ENCODE data around the gene NYAP2.

Gene NYAP2

DNA sequence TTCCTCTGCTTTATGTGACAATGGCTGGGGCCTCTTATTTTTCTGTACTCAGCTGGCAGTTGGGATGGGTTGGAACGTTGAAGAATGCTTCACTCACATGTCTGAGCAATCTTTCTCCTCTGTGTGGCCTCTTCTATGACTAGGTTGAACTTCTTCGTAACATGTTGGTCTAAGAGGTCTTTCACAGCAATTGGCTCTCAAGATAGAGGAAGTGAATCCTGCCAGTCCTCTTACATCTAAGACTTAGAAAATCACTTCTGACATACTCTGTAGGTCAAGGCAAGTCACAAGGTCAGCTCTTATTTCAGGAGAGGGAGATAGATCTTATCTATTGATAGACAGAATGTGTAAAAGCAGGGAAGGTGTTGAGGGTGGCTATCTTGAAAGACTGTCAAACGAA lies 174.1 kb downstream of the NYAP2 start:
- DNase-seq: no peak

DNA sequence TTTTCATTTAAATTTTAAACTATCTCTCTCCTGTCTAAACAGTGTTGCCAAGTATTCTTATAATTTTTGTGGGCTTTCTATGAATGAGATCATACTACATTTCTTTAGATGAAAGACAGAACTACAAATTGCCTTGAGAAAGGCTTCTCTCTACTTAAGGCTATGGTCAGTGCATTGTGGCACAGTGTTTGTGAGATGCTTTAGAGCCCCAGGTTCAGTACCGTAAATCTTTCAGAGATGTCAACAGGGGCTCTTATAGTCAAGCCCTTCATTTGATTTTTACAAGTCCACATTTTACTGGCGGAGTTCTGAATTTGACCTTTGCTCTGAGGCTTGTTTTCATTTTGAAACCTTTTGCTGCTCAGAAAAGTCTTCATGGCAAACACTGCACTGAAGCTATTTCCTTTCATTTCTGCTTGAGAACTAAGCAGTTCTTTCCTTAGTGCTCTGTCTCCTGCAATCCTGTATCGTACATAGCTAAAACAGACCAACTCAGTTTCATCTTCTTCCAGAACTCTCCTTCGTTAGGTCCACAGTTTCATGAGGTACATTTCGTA lies 175.2 kb downstream of the NYAP2 start:
- DNase-seq: no peak

DNA sequence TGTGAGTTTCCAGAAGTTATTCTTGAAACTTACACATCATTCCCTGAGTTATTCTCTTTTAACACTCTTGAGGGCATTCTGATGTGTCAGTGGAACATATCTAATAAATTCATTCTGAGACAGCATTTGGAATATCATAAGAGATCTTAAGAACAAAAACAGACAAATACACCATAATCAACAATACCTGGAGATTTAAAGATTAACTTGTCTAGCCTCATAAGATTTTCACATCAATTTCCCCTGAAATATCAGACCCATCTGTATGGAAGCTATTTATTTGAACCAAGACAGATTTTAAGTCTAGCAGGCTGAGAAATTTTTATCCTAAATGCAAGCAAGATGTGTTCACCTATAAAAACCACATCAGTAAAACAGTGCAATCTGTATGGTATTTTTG lies 181.6 kb downstream of the NYAP2 start:
- no peak for DNase-seq

DNA sequence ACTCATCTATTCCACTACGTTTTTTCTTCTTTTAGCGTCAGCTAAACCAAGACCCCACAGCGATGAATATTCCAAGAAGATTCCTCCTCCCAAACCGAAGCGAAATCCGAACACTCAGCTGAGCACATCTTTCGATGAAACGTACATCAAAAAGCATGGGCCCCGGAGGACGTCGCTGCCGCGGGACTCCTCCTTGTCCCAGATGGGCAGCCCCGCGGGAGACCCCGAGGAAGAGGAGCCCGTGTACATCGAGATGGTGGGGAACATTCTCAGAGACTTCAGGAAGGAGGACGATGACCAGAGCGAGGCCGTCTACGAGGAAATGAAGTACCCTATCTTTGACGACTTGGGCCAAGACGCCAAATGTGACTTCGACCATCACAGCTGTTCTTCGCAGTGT lies 182.4 kb downstream of the NYAP2 start:
- no peak for DNase-seq

DNA sequence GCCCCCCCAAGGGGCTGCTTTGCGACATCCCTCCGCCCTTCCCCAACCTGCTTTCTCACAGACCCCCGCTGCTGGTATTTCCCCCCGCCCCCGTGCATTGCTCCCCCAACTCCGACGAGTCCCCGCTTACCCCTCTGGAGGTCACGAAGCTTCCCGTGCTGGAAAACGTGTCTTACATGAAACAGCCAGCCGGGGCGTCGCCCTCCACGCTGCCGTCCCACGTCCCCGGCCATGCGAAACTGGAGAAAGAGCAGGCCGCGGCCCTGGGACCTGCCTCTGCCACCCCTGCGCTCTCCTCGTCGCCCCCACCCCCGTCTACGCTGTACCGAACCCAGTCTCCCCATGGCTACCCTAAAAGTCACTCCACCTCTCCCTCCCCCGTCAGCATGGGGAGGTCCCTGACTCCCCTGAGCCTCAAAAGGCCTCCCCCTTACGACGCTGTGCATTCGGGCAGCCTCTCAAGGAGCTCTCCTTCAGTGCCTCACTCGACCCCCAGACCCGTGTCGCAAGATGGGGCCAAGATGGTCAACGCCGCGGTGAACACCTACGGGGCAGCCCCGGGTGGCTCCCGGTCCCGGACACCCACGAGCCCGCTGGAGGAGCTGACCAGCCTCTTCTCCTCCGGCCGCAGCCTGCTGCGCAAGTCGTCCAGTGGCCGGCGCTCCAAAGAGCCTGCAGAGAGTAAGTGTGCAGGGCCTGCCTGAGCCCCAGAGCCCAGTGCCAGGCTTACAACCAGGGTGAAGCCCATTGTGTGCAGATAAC lies 183.0 kb downstream of the NYAP2 start:
- DNase-seq: no peak

DNA sequence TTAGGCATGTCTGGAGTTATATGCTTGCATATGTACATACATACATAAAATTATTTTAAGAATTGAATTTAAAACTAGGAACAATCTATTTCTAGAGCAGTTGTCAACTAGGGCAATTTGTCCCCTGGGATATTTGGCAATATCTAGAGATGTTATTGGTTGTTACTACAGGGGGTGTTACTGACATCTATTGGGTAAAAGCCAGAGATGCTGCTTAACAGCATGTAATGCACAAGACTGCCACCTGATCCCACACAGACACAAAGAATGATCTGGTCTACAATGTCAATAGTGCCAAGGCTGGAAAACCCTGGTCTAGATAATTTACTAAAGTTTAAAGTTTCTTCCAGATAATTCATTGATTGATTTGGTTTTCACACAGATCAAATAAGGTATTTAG lies 185.3 kb downstream of the NYAP2 start:
- peak; percentile 13 for DNase-seq

DNA sequence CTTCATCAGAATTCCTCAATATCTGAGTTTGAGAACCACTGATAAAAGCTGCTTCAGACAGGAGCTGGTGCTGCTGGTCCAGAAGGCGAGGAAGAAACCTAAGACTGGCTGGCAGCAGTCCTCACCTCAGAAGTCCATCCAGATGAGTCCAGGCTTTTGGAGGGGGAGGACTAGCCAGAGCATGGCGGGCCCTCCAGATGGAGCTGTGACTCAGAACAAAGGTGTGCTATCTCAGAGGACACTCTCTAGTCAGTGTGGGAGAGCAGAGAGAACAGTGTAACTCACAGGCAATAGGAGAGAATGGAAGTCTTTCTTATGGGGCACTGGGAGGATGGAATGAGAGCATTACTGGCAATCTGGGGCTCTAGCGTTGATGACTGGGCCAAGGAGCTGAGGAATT lies 191.4 kb downstream of the NYAP2 start:
- no peak for DNase-seq

DNA sequence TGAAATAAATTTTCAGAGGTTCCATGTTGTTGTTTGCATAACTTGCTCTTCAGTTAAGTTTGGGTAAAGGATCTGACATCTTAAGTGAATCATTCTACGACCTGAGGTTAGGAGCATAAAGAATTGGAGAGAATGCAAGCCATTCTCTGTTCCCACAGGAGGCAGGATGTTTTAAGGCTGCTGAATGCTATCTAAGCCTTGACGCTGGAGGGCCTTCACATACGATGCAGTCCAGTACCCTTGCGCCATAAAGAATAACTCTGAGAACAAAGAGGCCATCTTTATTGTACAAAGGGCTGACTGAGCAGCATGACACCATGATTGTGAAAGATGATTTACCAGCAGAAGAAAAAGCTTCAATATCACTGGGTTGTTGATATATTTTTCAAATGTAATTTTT lies 198.4 kb downstream of the NYAP2 start:
- no peak for DNase-seq

DNA sequence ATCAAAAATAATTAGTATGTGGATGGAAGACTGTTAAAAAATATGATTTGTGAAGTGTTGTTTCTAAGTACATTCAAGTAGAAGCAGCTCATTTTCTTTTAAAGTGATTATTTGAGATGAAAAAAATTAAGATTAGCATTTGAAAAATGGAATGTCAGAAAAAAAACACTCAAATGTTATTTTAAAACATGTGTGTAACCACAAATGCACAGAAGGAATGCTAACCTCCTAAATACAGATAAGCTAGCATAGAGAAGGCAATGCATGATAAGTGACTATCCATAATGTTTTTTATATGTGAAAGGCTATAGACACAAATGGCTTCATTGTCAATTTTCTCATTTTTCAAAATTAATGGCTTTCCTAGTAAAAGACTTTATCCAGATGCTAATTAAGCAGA lies 198.9 kb downstream of the NYAP2 start:
- no peak for DNase-seq

DNA sequence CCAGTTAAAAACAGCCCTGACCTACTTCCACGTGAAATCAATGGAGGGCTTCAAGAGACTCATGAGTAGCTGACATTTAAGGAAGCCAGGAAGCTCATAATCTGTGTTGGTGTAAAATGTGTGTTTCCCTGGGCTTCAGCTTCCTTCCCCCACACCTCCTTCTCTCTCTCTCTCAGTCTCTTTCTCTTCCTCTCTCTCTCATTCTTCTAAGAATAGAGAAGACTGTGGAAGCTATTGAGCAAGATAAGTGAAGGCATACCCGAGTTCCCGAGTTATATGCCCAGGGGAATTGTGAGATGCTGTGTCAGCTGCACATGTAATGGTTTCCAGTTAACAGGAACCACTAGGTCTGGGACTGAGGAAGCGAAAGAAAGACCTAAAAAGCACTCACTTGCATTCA lies 199.4 kb downstream of the NYAP2 start:
- no peak for DNase-seq

DNA sequence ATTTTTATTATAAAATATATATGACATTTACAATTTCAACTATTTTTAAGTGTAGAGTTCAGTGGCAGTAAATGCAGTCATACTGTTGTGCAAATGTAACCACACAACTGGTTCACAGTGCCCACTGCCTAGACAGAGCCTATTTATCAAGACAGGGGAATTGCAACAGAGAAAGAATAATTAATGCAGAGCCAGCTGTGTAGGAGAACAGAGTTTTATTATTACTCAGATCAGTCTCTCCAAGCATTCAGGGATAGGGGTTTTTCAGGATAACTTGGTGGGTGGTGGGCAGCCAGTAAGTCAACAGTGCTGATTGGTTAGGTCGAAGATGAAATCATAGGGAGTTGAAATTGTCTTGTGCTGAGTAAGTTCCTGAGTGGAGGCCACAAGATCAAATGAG lies 200.3 kb downstream of the NYAP2 start:
- no peak for DNase-seq

DNA sequence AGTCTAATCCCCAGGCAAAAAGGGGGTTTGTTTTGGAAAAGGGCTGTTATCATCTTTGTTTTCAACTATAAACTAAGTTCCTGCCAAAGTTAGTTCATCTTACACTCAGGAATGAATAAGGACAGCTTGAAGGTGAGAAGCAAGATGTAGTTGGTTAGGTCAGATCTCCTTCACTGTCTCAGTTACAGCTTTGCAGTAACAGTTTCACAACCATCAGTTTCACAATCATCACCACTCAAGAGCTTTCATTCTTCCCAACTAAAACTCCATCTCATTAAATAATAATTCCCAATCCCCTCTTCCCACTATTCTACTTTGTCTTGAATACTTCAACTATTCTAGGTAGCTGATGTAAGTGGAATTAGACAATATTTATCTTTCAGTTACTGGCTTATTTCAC lies 200.9 kb downstream of the NYAP2 start:
- no peak for DNase-seq

DNA sequence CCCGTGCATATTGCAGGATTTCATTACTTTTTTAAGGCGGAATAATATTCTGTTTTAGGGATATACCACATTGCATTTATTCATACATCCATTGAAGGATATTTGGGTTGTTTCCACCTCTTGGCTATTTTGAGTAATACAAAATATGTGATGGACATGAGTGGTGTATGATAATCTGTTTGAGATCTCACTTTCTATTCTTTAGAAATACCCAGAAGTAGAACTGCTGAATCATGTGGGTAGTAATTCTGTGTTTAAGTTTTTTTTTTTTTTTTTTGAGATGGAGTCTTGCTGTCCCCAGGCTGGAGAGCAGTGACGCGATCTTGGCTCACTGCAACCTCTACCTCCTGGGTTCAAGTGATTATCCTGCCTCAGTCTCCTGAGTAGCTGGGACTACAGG lies 201.4 kb downstream of the NYAP2 start:
- no peak for DNase-seq

DNA sequence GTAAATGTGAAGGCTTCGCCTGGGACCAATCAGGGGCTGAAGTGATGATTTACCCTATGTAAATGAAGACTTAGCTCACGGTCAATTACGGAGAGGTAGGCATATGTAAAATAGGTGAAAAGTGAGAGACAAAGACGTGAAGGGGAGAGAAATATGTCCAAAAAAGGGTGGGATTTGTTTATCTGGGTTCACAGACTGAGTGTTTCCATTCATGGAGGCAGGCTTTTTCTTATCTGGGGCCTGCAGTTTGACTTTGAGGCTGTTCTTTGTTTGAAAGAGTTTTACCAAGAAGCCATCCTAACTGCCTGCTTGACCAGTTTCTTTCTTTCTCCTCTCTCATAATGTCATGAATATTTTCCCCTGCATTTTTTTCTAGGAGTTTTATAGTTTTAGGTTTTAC lies 202.7 kb downstream of the NYAP2 start:
- no peak for DNase-seq

DNA sequence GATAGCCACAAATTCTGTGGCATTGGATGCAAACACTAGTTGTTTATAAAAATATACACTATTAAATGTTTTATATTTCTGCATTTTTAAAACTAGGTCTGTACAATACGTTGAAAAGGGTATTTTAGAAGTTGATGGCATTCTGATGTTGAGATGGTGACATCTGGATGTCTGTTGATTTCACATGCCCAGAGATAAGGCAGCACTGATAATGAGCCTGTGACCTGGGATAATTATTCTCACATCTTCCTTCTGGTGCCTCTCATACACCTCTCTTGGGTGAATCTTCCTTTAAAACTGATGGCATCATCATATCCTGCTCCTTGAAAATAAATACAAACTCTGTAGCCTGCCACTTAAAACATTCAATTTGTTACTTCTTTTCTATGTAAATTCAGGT lies 208.6 kb downstream of the NYAP2 start:
- DNase-seq: no peak

DNA sequence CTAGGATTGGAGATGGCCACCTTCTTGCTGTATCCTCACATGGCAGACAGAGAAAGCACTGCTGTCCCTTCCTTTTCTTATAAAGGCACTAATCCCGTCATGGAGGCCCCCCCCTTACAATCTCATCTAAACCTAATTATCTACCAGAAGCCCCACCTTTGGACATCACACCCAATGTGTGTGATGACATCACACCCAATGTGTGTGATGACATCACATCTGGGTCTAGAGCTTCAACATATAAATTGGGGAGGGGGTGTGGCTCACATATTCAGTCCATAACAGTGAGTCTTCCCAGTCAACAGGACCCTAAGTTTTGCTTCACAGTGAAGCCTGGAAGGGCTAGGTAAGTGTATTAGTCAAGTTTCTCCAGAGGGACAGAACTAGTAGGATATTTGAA lies 213.1 kb downstream of the NYAP2 start:
- DNase-seq: no peak

DNA sequence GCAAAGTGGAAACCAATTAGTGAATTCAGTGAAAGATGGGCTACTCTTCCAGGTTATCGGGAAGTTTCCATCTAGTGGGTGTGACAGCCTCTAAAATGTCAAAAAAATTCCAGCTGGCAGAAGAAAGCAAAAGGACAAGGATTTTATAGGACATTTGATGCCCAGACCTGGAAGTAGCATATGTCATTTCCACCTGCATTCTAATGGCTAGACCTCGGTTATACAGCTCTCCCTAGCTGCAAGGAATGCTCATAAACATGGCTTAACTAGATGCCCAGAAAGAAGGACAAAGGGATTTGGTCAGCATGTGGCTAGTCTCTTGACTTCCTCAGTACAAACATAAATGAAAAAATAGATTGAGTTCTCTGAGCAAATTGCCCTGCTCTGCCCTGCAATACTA lies 215.4 kb downstream of the NYAP2 start:
- DNase-seq: no peak

DNA sequence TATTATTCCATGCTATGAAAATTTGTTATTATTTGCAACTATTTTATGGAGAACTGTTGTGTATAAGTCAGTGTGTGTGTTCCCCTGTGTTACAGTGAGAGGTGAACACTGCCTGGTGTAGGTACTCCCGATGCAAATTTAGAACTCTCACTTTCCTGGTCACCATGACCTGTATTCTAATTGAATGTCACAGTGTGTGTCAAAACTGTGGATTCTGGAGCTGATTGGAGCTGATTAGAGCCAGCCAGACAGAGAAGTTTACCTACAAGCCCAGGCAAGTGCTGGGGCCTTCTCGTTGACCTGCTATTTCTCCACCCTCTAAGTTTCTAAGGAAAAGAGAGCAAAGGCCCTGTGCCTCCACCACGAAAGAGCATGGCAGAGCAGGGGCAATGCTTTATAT lies 216.0 kb downstream of the NYAP2 start:
- no peak for DNase-seq

DNA sequence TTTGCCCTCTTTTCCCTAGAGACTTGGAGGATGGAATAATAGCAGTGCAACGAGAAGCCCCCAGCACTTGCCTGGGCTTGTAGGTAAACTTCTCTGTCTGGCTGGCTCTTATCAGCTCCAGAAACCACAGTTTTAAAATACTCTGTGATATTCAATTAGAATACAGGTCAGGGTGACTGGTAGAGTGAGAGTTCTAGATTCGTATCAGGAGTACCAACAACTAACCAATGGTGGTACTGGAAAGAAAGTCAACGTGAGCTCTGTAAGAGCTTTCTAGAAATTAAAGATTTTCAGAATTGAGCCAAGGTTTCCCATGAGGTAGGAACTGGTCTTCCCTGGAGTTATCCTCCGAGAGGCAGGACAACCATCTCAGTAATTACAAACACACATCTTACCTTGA lies 216.9 kb downstream of the NYAP2 start:
- no peak for DNase-seq

DNA sequence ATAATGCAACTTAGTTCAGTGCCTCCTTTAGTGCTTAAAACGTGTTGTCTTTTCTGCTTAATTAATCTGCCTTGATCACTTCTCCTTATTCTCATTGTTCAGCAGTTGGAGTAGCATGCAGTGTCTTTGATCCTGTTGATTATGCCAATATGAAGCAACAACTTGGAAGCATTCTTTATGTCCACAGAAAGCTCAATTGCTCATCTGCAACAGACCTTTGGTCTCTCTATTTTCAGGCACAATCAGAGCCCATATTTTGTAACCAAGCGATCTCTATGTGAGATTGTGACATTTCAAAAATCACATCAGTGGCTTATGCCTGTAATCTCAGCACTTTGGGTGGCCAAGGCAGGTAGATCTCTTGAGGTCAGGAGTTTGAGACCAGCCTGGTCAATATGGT lies 217.3 kb downstream of the NYAP2 start:
- DNase-seq: no peak

DNA sequence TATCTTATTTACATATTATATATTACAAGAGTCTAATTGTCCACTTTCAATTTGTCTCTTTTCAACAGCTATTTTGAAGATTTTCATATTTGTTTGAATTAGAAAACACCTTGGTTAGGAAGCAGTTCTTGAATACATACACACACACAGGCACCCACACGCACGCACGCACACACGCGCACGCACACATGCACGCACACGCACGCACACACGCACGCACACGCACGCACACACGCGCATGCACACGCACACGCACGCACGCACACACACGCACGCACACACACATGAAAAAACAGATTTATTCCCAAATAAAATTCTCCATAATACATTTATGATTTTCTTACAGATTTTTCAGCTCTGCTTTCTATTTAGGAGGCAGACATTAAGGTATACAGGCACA lies 220.7 kb downstream of the NYAP2 start:
- DNase-seq: no peak

DNA sequence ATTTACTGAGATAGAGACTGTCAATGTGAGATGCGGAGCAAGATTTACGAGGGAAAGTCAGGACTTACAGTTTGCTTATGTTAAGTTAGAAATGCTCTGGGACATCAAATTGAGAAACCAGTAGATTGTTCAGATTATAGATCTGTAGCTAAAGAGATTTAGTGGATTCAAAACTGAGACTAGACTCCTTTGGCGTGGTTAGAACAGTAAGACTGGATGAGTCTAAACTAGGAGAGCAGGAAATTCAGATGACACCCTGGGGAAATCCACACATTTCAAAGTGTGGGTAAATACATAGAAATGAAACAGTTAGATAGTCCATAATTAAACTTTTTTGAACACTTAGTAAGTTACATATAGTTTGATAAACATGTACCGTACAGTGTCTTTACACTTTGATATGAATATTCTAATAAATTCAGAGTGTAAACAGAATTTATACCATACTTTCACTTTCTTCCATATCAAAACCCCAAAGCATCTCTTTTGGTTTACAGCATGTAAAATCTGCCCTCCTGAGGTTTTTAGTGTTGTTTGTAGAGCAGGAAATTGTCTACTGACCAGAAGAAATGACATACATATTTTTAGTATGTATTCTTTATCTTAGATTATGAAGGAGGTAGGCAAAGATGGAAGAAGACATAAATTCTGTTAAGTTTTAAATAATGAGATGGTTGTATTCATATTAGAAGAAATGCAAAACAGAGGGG lies 231.5 kb downstream of the NYAP2 start:
- DNase-seq: no peak

DNA sequence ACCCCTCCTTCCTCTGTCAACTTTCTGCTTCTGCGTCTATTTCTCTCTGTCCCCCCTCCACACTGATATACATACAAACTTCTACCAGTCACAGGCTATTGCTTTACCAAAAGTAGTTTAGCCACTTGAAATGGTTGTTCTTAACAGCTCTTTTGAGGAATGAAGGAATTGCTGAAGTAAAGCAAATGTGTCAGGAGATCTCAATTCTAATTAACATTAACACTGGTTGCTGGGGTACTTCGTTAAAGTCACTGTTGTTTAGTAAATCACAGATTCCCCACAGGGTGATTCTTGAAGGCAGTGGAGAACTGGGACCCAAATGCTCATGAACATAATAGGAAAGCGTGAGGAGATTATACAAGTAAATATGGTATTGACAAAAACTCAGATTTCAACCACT lies 232.8 kb downstream of the NYAP2 start:
- no peak for DNase-seq

DNA sequence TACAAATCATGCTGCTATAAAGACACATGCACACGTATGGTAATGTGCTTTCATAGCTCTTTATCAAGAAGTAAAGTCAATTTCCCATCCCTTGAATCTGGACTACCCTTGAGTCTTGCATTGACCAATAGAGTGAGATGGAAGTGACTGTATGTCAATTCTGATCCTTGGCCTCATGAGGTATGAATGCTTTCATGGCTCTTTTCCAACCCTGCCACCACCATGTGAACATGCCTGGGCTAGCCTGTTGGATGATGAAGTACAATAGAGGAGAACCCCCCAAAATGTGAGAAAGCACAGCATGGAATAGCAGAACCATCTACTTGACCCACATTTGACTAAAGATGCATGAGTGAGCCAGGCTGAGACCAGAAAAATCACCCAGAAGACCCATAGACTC lies 237.0 kb downstream of the NYAP2 start:
- no peak for DNase-seq

DNA sequence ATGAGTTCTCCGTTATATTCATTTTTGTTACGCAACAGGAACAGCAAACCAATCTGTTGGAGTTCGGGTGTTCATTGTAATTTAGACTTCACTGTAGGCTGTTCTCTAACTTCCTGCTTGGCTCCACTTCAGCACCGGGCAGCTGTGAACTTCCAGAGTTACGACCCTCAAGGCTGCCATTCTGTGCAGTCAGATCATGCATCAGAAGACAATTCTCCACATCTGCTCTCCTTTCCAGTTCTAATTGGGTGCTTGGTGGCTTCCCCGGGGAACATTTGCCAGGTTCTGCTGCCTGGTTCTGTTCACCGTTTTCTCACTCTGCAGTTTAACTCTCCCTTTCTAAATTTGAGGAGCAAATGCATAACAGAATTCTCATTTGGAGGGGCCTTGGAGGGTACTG lies 237.7 kb downstream of the NYAP2 start:
- peak; percentile 25 for DNase-seq

Data from DMS153 (cell line).